Measurements from ENCODE around the gene TNNC1. TPM values are rescaled to one million over a fixed set of nuclear protein-coding genes. Genes with fewer than 3 reads are reported as not detected.

Gene TNNC1
- total RNA-seq, 1 donor from 2014 or later, result not detected

- DNase-seq (ENCODE audit: low read depth, low spot score), result no peak
Measured at GRCh38 chr3:52484680-52485461, 31.0 kb upstream of the TNNC1 start.

GRCh38 chr3:52483577-52484381 lies 29.9 kb upstream of the TNNC1 start:
- DNase-seq (ENCODE audit: low read depth, low spot score), result no peak

GRCh38 chr3:52483081-52483480 lies 29.2 kb upstream of the TNNC1 start:
- DNase-seq (ENCODE audit: low read depth, low spot score), result no peak

GRCh38 chr3:52481819-52482521 lies 28.1 kb upstream of the TNNC1 start:
- no peak for DNase-seq (ENCODE audit: low read depth, low spot score)

GRCh38 chr3:52480768-52481715 lies 27.2 kb upstream of the TNNC1 start:
- no peak for DNase-seq (ENCODE audit: low read depth, low spot score)

- no peak for DNase-seq (ENCODE audit: low read depth, low spot score)
Measured at GRCh38 chr3:52479877-52480575, 26.2 kb upstream of the TNNC1 start.

- DNase-seq (ENCODE audit: low read depth, low spot score), result no peak
Measured at GRCh38 chr3:52479037-52479876, 25.4 kb upstream of the TNNC1 start.

- DNase-seq (ENCODE audit: low read depth, low spot score), result no peak
Measured at GRCh38 chr3:52477796-52478095, 23.9 kb upstream of the TNNC1 start.

GRCh38 chr3:52477076-52477795 lies 23.4 kb upstream of the TNNC1 start:
- no peak for DNase-seq (ENCODE audit: low read depth, low spot score)

GRCh38 chr3:52473026-52473425 lies 19.2 kb upstream of the TNNC1 start:
- no peak for DNase-seq (ENCODE audit: low read depth, low spot score)

GRCh38 chr3:52472239-52473000 lies 18.6 kb upstream of the TNNC1 start:
- no peak for DNase-seq (ENCODE audit: low read depth, low spot score)

- no peak for DNase-seq (ENCODE audit: low read depth, low spot score)
Measured at GRCh38 chr3:52471371-52472238, 17.8 kb upstream of the TNNC1 start.

GRCh38 chr3:52470920-52471319 lies 17.1 kb upstream of the TNNC1 start:
- no peak for DNase-seq (ENCODE audit: low read depth, low spot score)

- no peak for DNase-seq (ENCODE audit: low read depth, low spot score)
Measured at GRCh38 chr3:52469001-52469400, 15.2 kb upstream of the TNNC1 start.

GRCh38 chr3:52468336-52468735 lies 14.5 kb upstream of the TNNC1 start:
- DNase-seq (ENCODE audit: low read depth, low spot score), result no peak

GRCh38 chr3:52463416-52463815 lies 9.6 kb upstream of the TNNC1 start:
- no peak for DNase-seq (ENCODE audit: low read depth, low spot score)

GRCh38 chr3:52461874-52462273 lies 8.0 kb upstream of the TNNC1 start:
- DNase-seq (ENCODE audit: low read depth, low spot score), result no peak
